MM.1S (cell line): ENCODE data around the gene PPP1R7.

Experiments
- EZH2 ChIP-seq: fragments of 300-600 bp; sonication (generic); optimal IDR thresholded peaks from 2 replicates; pipeline ENCODE3; 2017; ENCODE audit warnings: low read depth, mild to moderate bottlenecking, antibody characterized with exemption, low read length, mixed read lengths
- TF ChIP-seq, protein P1 (sequence below): fragments of 300-600 bp; sonication (generic); IDR thresholded peaks from 2 replicates; pipeline ENCODE4 v1.5.1; 2016; ENCODE audit warnings: antibody characterized with exemption, low read length, mixed read lengths

- TF ChIP-seq, protein P1, sequence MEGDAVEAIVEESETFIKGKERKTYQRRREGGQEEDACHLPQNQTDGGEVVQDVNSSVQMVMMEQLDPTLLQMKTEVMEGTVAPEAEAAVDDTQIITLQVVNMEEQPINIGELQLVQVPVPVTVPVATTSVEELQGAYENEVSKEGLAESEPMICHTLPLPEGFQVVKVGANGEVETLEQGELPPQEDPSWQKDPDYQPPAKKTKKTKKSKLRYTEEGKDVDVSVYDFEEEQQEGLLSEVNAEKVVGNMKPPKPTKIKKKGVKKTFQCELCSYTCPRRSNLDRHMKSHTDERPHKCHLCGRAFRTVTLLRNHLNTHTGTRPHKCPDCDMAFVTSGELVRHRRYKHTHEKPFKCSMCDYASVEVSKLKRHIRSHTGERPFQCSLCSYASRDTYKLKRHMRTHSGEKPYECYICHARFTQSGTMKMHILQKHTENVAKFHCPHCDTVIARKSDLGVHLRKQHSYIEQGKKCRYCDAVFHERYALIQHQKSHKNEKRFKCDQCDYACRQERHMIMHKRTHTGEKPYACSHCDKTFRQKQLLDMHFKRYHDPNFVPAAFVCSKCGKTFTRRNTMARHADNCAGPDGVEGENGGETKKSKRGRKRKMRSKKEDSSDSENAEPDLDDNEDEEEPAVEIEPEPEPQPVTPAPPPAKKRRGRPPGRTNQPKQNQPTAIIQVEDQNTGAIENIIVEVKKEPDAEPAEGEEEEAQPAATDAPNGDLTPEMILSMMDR: no peak
- TF ChIP-seq EZH2: no peak
Observed at GRCh38 chr2:241195506-241196130, 45.4 kb downstream of the PPP1R7 start.
